HEK293 (cell line): ENCODE results near the gene TRAP1.

Experiments
- CTCF ChIP-seq: fragments of 450-650 bp; formaldehyde crosslinking; IDR thresholded peaks from 2 replicates; pipeline ENCODE4 v1.5.1; 2016; ENCODE audit warnings: missing biosample characterization, missing genetic modification characterization
- ELK4 ChIP-seq: IDR thresholded peaks from 2 replicates; pipeline ENCODE4 v1.6.1; 2011; ENCODE audit warnings: mild to moderate bottlenecking, low read depth, low read length, borderline replicate concordance
- GLIS2 ChIP-seq: fragments of 450-650 bp; formaldehyde crosslinking; IDR thresholded peaks from 2 replicates; pipeline ENCODE4 v1.5.1; 2016; ENCODE audit warnings: missing biosample characterization, missing genetic modification characterization
- INSM2 ChIP-seq: fragments of 450-650 bp; formaldehyde crosslinking; IDR thresholded peaks from 2 replicates; pipeline ENCODE4 v1.5.1; 2016; ENCODE audit warnings: missing biosample characterization, missing genetic modification characterization
- ZBTB20 ChIP-seq: fragments of 450-650 bp; formaldehyde crosslinking; IDR thresholded peaks from 2 replicates; pipeline ENCODE4 v1.5.1; 2016; ENCODE audit warnings: missing biosample characterization, missing genetic modification characterization
- ZBTB21 ChIP-seq: fragments of 450-650 bp; formaldehyde crosslinking; IDR thresholded peaks from 2 replicates; pipeline ENCODE4 v1.5.1; 2017; ENCODE audit warnings: missing biosample characterization, missing genetic modification characterization
- ZBTB44 ChIP-seq: fragments of 450-650 bp; IDR thresholded peaks from 2 replicates; pipeline ENCODE4 v1.5.1; 2018; ENCODE audit warnings: missing biosample characterization, mild to moderate bottlenecking, missing genetic modification characterization
- ZFP69B ChIP-seq: fragments of 450-650 bp; formaldehyde crosslinking; IDR thresholded peaks from 2 replicates; pipeline ENCODE4 v1.5.1; 2016; ENCODE audit warnings: missing biosample characterization, missing genetic modification characterization
- ZNF514 ChIP-seq: fragments of 450-650 bp; formaldehyde crosslinking; IDR thresholded peaks from 2 replicates; pipeline ENCODE4 v1.5.1; 2016; ENCODE audit warnings: missing biosample characterization, missing genetic modification characterization
- ZNF561 ChIP-seq: fragments of 450-650 bp; IDR thresholded peaks from 2 replicates; pipeline ENCODE4 v1.5.1; 2018; ENCODE audit warnings: missing biosample characterization, missing genetic modification characterization, borderline replicate concordance
- ZNF704 ChIP-seq: fragments of 450-650 bp; formaldehyde crosslinking; IDR thresholded peaks from 2 replicates; pipeline ENCODE4 v1.5.1; 2016; ENCODE audit warnings: missing biosample characterization, missing genetic modification characterization
- ZNF776 ChIP-seq: fragments of 450-650 bp; formaldehyde crosslinking; IDR thresholded peaks from 2 replicates; pipeline ENCODE4 v1.5.0; 2017; ENCODE audit warnings: missing biosample characterization, missing genetic modification characterization, borderline replicate concordance

- TF ChIP-seq ZBTB21 (tag by site-specific recombination) (no peak), CTCF (tag by site-specific recombination) (no peak), ZNF561 (tag by site-specific recombination) (no peak), ELK4 (no peak), ZNF776 (tag by site-specific recombination) (no peak), ZFP69B (no peak), INSM2 (no peak), ZNF514 (tag by site-specific recombination) (no peak), ZNF704 (tag by site-specific recombination) (no peak), ZBTB44 (tag by site-specific recombination) (no peak), ZBTB20 (tag by site-specific recombination) (no peak), GLIS2 (tag by site-specific recombination) (no peak)
Observed at GRCh38 chr16:3740186-3740585, 22.9 kb upstream of the TRAP1 start.
